Measurements from ENCODE around the gene RSPH6A. TPM values are rescaled to one million over a fixed set of nuclear protein-coding genes. Genes with fewer than 3 reads are reported as not detected.

The RSPH6A gene
- polyA plus RNA-seq, 3 donors, result not detected

- H3K4me1 Mint-ChIP-seq, result no peaks in the 10 kb centered on the region
- H3K9ac ChIP-seq (ENCODE audit: insufficient read depth, low read length, poor library complexity, severe bottlenecking), result no peak overlapping the region
- DNase-seq, result no peak
- TF ChIP-seq CTCF (IDR thresholded peaks at IDR 0.05), result no peak
- H3K4me3 Mint-ChIP-seq, result no peak overlapping the region
- peak overlapping the region in 1 of 7 donors; percentile 75 for H3K27ac Mint-ChIP-seq
- H3K79me2 ChIP-seq (ENCODE audit: insufficient read depth, low read length), result no peaks in the 10 kb centered on the region
- H3K27me3 ChIP-seq (ENCODE audit: control insufficient read depth in 2 of 2, insufficient read depth in 2 of 2, low read length in 2 of 2), result no peaks in the 10 kb centered on the region
- H3K4me3 ChIP-seq (replicated peaks in 1 of 3; ENCODE audit: low read depth in 2 of 3, low read length in 3 of 3), result no peak overlapping the region
- H3K4me2 ChIP-seq (replicated peaks; ENCODE audit: extremely low read depth, low read length, poor library complexity, severe bottlenecking), result no peak overlapping the region
- H3K36me3 Mint-ChIP-seq, result peaks cover 86 to 100% of the 10 kb centered on the region in 2 donors
- H3K4me1 ChIP-seq (ENCODE audit: control insufficient read depth in 1 of 2, insufficient read depth in 2 of 2, low read length in 2 of 2), result no peaks in the 10 kb centered on the region
- over 99% methylated on average over 13 of the region's 16 CpGs for WGBS (ENCODE audit: insufficient coverage)
- H2AFZ ChIP-seq (ENCODE audit: insufficient read depth, low read depth, low read length, poor library complexity, severe bottlenecking), result no peak overlapping the region
- no peak overlapping the region for H3K27ac ChIP-seq (ENCODE audit: low read depth in 1 of 2, low read length in 2 of 2)
- no peaks in the 10 kb centered on the region for H3K9me3 Mint-ChIP-seq
- H3K36me3 ChIP-seq (replicated peaks in 1 of 2; ENCODE audit: control insufficient read depth in 1 of 2, insufficient read depth in 2 of 2, low read length in 2 of 2), result peaks cover 93 to 99% of the 10 kb centered on the region in 2 donors
- peaks cover 17% of the 10 kb centered on the region for H4K20me1 ChIP-seq (ENCODE audit: insufficient read depth, low read length)
- H3K27me3 Mint-ChIP-seq (ENCODE audit: low read depth in 3 of 3), result peaks cover 0 to 5% (median 1%) of the 10 kb centered on the region in 3 donors
- intact Hi-C loops (cut with micrococcal nuclease), result no loop called here
- H3K9me3 ChIP-seq (replicated peaks in 1 of 2; ENCODE audit: control insufficient read depth in 1 of 2, insufficient read depth in 1 of 2, low read length in 2 of 2), result no peaks in the 10 kb centered on the region
Measured at GRCh38 chr19:45828945-45829344, 13.8 kb upstream of the RSPH6A start.

- Mint-ChIP-seq H3K4me1 (no peaks in the 10 kb centered on the region), H3K9me3 (no peaks in the 10 kb centered on the region), H3K27ac (peak overlapping the region in 1 of 7 donors; percentile 12), H3K4me3 (no peak overlapping the region), H3K36me3 (peaks cover 88 to 100% of the 10 kb centered on the region in 2 donors), H3K27me3 (ENCODE audit: low read depth in 3 of 3) (peaks cover 0 to 5% (median 0%) of the 10 kb centered on the region in 3 donors)
- no peak for TF ChIP-seq CTCF (IDR thresholded peaks at IDR 0.05)
- no peak for DNase-seq
- 99% methylated on average over 5 of the region's 9 CpGs for WGBS (ENCODE audit: insufficient coverage)
- Histone ChIP-seq H3K79me2 (ENCODE audit: insufficient read depth, low read length) (no peaks in the 10 kb centered on the region), H3K9me3 (replicated peaks in 1 of 2; ENCODE audit: control insufficient read depth in 1 of 2, insufficient read depth in 1 of 2, low read length in 2 of 2) (no peaks in the 10 kb centered on the region), H3K27ac (ENCODE audit: low read depth in 1 of 2, low read length in 2 of 2) (no peak overlapping the region), H3K27me3 (ENCODE audit: control insufficient read depth in 2 of 2, insufficient read depth in 2 of 2, low read length in 2 of 2) (no peaks in the 10 kb centered on the region), H3K4me3 (replicated peaks in 1 of 3; ENCODE audit: low read depth in 2 of 3, low read length in 3 of 3) (no peak overlapping the region), H2AFZ (ENCODE audit: insufficient read depth, low read depth, low read length, poor library complexity, severe bottlenecking) (no peak overlapping the region), H3K36me3 (replicated peaks in 1 of 2; ENCODE audit: control insufficient read depth in 1 of 2, insufficient read depth in 2 of 2, low read length in 2 of 2) (peaks cover 94 to 99% of the 10 kb centered on the region in 2 donors), H3K4me1 (ENCODE audit: control insufficient read depth in 1 of 2, insufficient read depth in 2 of 2, low read length in 2 of 2) (no peaks in the 10 kb centered on the region), H3K9ac (ENCODE audit: insufficient read depth, low read length, poor library complexity, severe bottlenecking) (no peak overlapping the region), H4K20me1 (ENCODE audit: insufficient read depth, low read length) (peaks cover 17% of the 10 kb centered on the region), H3K4me2 (replicated peaks; ENCODE audit: extremely low read depth, low read length, poor library complexity, severe bottlenecking) (no peak overlapping the region)
- intact Hi-C loops (cut with micrococcal nuclease), result no loop called here
Measured at GRCh38 chr19:45828523-45828922, 13.4 kb upstream of the RSPH6A start.
